Right forelimb (tissue), 1 donor: ENCODE measurements around the gene DYNC1I1.

ENCODE experiments used
- DNase-seq: peaks from one replicate; pipeline ENCODE4 v3.0.0-alpha.2; 2018

The DYNC1I1 gene

GRCh38 chr7:96028729-96029128 is 256.4 kb downstream of the DYNC1I1 start:
- no peak for DNase-seq

GRCh38 chr7:96033009-96033598 is 260.8 kb downstream of the DYNC1I1 start:
- DNase-seq: no peak

GRCh38 chr7:96034940-96035727 is 262.8 kb downstream of the DYNC1I1 start:
- DNase-seq: no peak

- no peak for DNase-seq
Measured at GRCh38 chr7:96040250-96040772, 268.0 kb downstream of the DYNC1I1 start.

- DNase-seq: no peak
Measured at GRCh38 chr7:96041171-96041570, 268.8 kb downstream of the DYNC1I1 start.

- no peak for DNase-seq
Measured at GRCh38 chr7:96045181-96045580, 272.8 kb downstream of the DYNC1I1 start.

- DNase-seq: no peak
Measured at GRCh38 chr7:96045919-96046318, 273.6 kb downstream of the DYNC1I1 start.

- DNase-seq: no peak
Measured at GRCh38 chr7:96052289-96052688, 279.9 kb downstream of the DYNC1I1 start.

GRCh38 chr7:96052860-96053470 is 280.6 kb downstream of the DYNC1I1 start:
- DNase-seq: no peak

- DNase-seq: no peak
Measured at GRCh38 chr7:96055717-96056116, 283.4 kb downstream of the DYNC1I1 start.

GRCh38 chr7:96059075-96059474 is 286.7 kb downstream of the DYNC1I1 start:
- no peak for DNase-seq

GRCh38 chr7:96061009-96061408 is 288.7 kb downstream of the DYNC1I1 start:
- DNase-seq: no peak

- DNase-seq: no peak
Measured at GRCh38 chr7:96061844-96062243, 289.5 kb downstream of the DYNC1I1 start.

- DNase-seq: no peak
Measured at GRCh38 chr7:96067321-96067720, 295.0 kb downstream of the DYNC1I1 start.

- DNase-seq: no peak
Measured at GRCh38 chr7:96069401-96069800, 297.0 kb downstream of the DYNC1I1 start.

GRCh38 chr7:96074871-96075270 is 302.5 kb downstream of the DYNC1I1 start:
- DNase-seq: no peak

- peak; percentile 79 for DNase-seq
Measured at GRCh38 chr7:96075510-96076349, 303.4 kb downstream of the DYNC1I1 start.

- no peak for DNase-seq
Measured at GRCh38 chr7:96076350-96076707, 304.0 kb downstream of the DYNC1I1 start.

GRCh38 chr7:96080027-96080426 is 307.7 kb downstream of the DYNC1I1 start:
- no peak for DNase-seq

GRCh38 chr7:96084881-96085553 is 312.7 kb downstream of the DYNC1I1 start:
- no peak for DNase-seq

GRCh38 chr7:96085953-96086352 is 313.6 kb downstream of the DYNC1I1 start:
- no peak for DNase-seq

- no peak for DNase-seq
Measured at GRCh38 chr7:96088579-96088978, 316.2 kb downstream of the DYNC1I1 start.
